Panc1 (cell line): ENCODE data around the gene KCNAB2. TPM values are rescaled to one million over a fixed set of nuclear protein-coding genes. Genes with fewer than 3 reads are reported as not detected.

ENCODE experiments used
- ATAC-seq: fragments of 200-7000 bp; cut with Tn5 transposase; 2 replicates; pipeline ENCODE4 v1.9.1; 2020; ENCODE audit warnings: mild to moderate bottlenecking, moderate library complexity
- BruUV-seq: library from RNA; stranded (reverse); fragments of 400-500 nt; replicated peaks from 2 replicates; lab custom pipeline; 2021; lab: Mats Ljungman, UMichigan
- CTCF ChIA-PET: fragments of 300-600 bp; sonication (Branson Sonifier 250); formaldehyde crosslinking; loops from one replicate; lab custom pipeline; 2022; ENCODE audit warnings: antibody characterized with exemption; lab: Charles Lee
- POLR2A ChIA-PET: fragments of 300-600 bp; sonication (Branson Sonifier 250); formaldehyde crosslinking; loops from one replicate; lab custom pipeline; 2022; ENCODE audit warnings: antibody characterized with exemption; lab: Charles Lee
- DNase-seq: peaks from one replicate; pipeline ENCODE4 v3.0.0-alpha.2; 2010; ENCODE audit warnings: low read depth, low spot score
- H3K27ac ChIP-seq: 2 replicates; pipeline ENCODE4 v1.5.1; 2011; ENCODE audit warnings: mild to moderate bottlenecking, low read length, inconsistent platforms
- H3K27me3 ChIP-seq: fragments of 200-500 bp; sonication (Bioruptor generic); 2 replicates; pipeline ENCODE4 v1.6.0; 2014; ENCODE audit warnings: low read length, inconsistent platforms; ENCODE audit not compliant: control insufficient read depth, insufficient read depth
- H3K36me3 ChIP-seq: fragments of 200-500 bp; sonication (Bioruptor generic); 2 replicates; pipeline ENCODE4 v1.5.1; 2014; ENCODE audit warnings: inconsistent platforms, mild to moderate bottlenecking, low read length, moderate library complexity; ENCODE audit not compliant: control insufficient read depth, insufficient read depth
- H3K4me1 ChIP-seq: 2 replicates; pipeline ENCODE4 v1.5.1; 2011; ENCODE audit warnings: inconsistent platforms, mild to moderate bottlenecking, low read length, moderate library complexity; ENCODE audit not compliant: control insufficient read depth, insufficient read depth
- H3K4me3 ChIP-seq, 2 experiments: 2 replicates each; pipeline ENCODE4 v1.5.1; 2011 to 2012; ENCODE audit warnings: low read depth in 2 of 2, low read length in 2 of 2, mild to moderate bottlenecking in 2 of 2, inconsistent platforms in 1 of 2, moderate library complexity in 1 of 2
- H3K9me3 ChIP-seq: fragments of 200-500 bp; sonication (Bioruptor generic); 2 replicates; pipeline ENCODE4 v1.5.1; 2014; ENCODE audit warnings: low read depth, mild to moderate bottlenecking, inconsistent platforms, low read length, moderate library complexity; ENCODE audit not compliant: control insufficient read depth, insufficient read depth
- CTCF ChIP-seq: fragments of 450-650 bp; IDR thresholded peaks from 2 replicates; pipeline ENCODE4 v1.5.1; 2017; ENCODE audit warnings: mild to moderate bottlenecking
- POLR2AphosphoS5 ChIP-seq: IDR thresholded peaks from 2 replicates; pipeline ENCODE4 v1.6.1; 2012; ENCODE audit warnings: mild to moderate bottlenecking, low read depth, low read length, moderate library complexity
- REST ChIP-seq, 2 experiments: IDR thresholded peaks; 2 replicates each; pipeline ENCODE4 v1.6.1; 2011 to 2012; ENCODE audit warnings: low read depth in 2 of 2, control low read depth in 1 of 2, low read length in 1 of 2, mild to moderate bottlenecking in 1 of 2, moderate library complexity in 1 of 2; ENCODE audit not compliant: insufficient read depth in 1 of 2
- SIN3A ChIP-seq: IDR thresholded peaks from 2 replicates; pipeline ENCODE4 v1.6.1; 2012; ENCODE audit warnings: low read depth, mild to moderate bottlenecking, low read length, moderate library complexity, borderline replicate concordance; ENCODE audit not compliant: insufficient read depth
- TCF7L2 ChIP-seq: IDR thresholded peaks from 2 replicates; pipeline ENCODE4 v1.6.1; 2011; ENCODE audit warnings: mild to moderate bottlenecking, low read depth, low read length, inconsistent platforms
- in situ Hi-C: cut with HindIII; loops from 2 replicates; pipeline ENCODE4 v1.10.0; 2016; ENCODE audit warnings: low sequenced_read_pairs, low pct_unique_long_range_greater_than_20kb
- intact Hi-C: fragments of 100-400 bp; cut with micrococcal nuclease; formaldehyde crosslinking; loops from one replicate; pipeline ENCODE4 v1.10.0; 2022; ENCODE audit not compliant: unreplicated experiment
- total RNA-seq: library from RNA; stranded (reverse); gene quantifications from one replicate; pipeline ENCODE4 v1.2.1, GENCODE V29; 2021; ENCODE audit not compliant: unreplicated experiment

Gene KCNAB2
- total RNA-seq, 1 experiment from 2014 or later, result 27.6 TPM

- no TSS peak for BruUV-seq
- H3K27ac ChIP-seq, result no peak overlapping the region
- no peak for ATAC-seq
- no peak for DNase-seq
- no peak for TF ChIP-seq TCF7L2
- TF ChIP-seq REST (IDR thresholded peaks at IDR 0.05; ENCODE audit: insufficient read depth in 1 of 2, low read depth in 2 of 2, low read length in 1 of 2), result no peak
- TF ChIP-seq CTCF, result no peak
- no peak for TF ChIP-seq POLR2AphosphoS5
- TF ChIP-seq SIN3A, result no peak
- in situ Hi-C loops (no loop called here), intact Hi-C loops (no loop called here)
- H3K36me3 ChIP-seq, result peaks cover 4% of the 10 kb centered on the region; the same call in 1 of the 2 replicates
- H3K9me3 ChIP-seq, result no peaks in the 10 kb centered on the region
- H3K4me3 ChIP-seq, result no peak overlapping the region
- POLR2A ChIA-PET, result no interaction called here
- CTCF ChIA-PET, result interaction anchor here (0.9 kb wide), 1 partner anchor 67 kb away, joined by 5 read pairs; no protein-coding TSS in a partner anchor
- H3K4me1 ChIP-seq, result no peaks in the 10 kb centered on the region
- no peaks in the 10 kb centered on the region for H3K27me3 ChIP-seq
Observed at GRCh38 chr1:6142036-6142621, 96.4 kb downstream of the KCNAB2 start.

GRCh38 chr1:6142734-6143133 is 97.0 kb downstream of the KCNAB2 start:
- DNase-seq (no peak), ATAC-seq (no peak)
- no peaks in the 10 kb centered on the region for H3K4me1 ChIP-seq
- intact Hi-C loops, result no loop called here
- ChIA-PET CTCF (no interaction called here), POLR2A (no interaction called here)
- in situ Hi-C loops, result no loop called here
- H3K27ac ChIP-seq, result no peak overlapping the region
- no TSS peak for BruUV-seq
- no peaks in the 10 kb centered on the region for H3K9me3 ChIP-seq
- TF ChIP-seq CTCF, result no peak
- no peak for TF ChIP-seq SIN3A
- no peak for TF ChIP-seq POLR2AphosphoS5
- TF ChIP-seq TCF7L2, result no peak
- no peak for TF ChIP-seq REST (IDR thresholded peaks at IDR 0.05; ENCODE audit: insufficient read depth in 1 of 2, low read depth in 2 of 2, low read length in 1 of 2)
- H3K36me3 ChIP-seq, result peaks cover 4% of the 10 kb centered on the region; the same call in 1 of the 2 replicates
- no peak overlapping the region for H3K4me3 ChIP-seq
- H3K27me3 ChIP-seq, result no peaks in the 10 kb centered on the region
